K562 (cell line): ENCODE data around the gene TWSG1. TPM values are rescaled to one million over a fixed set of nuclear protein-coding genes. Genes with fewer than 3 reads are reported as not detected.

Experiments used
- ATF7 ChIP-seq: fragments of 450-650 bp; IDR thresholded peaks from 2 replicates; pipeline ENCODE4 v1.7.1; 2014; ENCODE audit warnings: mild to moderate bottlenecking, moderate library complexity
- CTCFL ChIP-seq: IDR thresholded peaks from 2 replicates; pipeline ENCODE4 v1.6.1; 2011; ENCODE audit warnings: borderline replicate concordance, low read depth, mild to moderate bottlenecking, moderate library complexity, low read length; ENCODE audit not compliant: insufficient read depth, poor library complexity, severe bottlenecking
- E2F1 ChIP-seq: sonication (generic); formaldehyde crosslinking; IDR thresholded peaks from 2 replicates; pipeline ENCODE4 v1.8.1; 2023; ENCODE audit warnings: mild to moderate bottlenecking, missing genetic modification reagents, moderate library complexity
- PHF20 ChIP-seq: fragments of 450-650 bp; IDR thresholded peaks from 2 replicates; pipeline ENCODE4 v1.6.1; 2018; ENCODE audit not compliant: partially characterized antibody
- REST ChIP-seq, 2 experiments: fragments of 450-650 bp; formaldehyde crosslinking in 1 of 2; IDR thresholded peaks; 2 replicates each; pipeline versions ENCODE4 v1.4.0 to v1.6.1; 2014 to 2020; ENCODE audit warnings: mild to moderate bottlenecking in 2 of 2, borderline replicate concordance in 1 of 2, low read depth in 1 of 2
- ZNF764 ChIP-seq: fragments of 250-450 bp; sonication (Bioruptor Pico); IDR thresholded peaks from 2 replicates; pipeline ENCODE4 v1.4.0; 2020; ENCODE audit warnings: low read depth, mild to moderate bottlenecking, moderate library complexity
- polyA plus RNA-seq, 8 experiments: library from polyadenylated mRNA; depleted of rRNA in 4 of 8; stranded (reverse) in 5 of 8; unstranded in 3 of 8; fragments of >200 nt; fragmentation: Nextera tagmentation in 2 of 8; fragmentation: Illumina TruSeq in 1 of 8; extraction: Ambion mirVana in 2 of 8; extraction: Trizol in 1 of 8; gene quantifications; 2 replicates each; pipeline versions ENCODE4 v1.2.1 to v1.2.3, GENCODE V29; 2011 to 2014; ENCODE audit warnings: inconsistent platforms in 1 of 8, missing spikeins in 1 of 8
- total RNA-seq, 7 experiments: library from RNA; depleted of rRNA in 6 of 7; stranded (reverse); fragments of >200 nt in 6 of 7; fragmentation: Illumina TruSeq in 2 of 7; extraction: Trizol in 2 of 7; gene quantifications; 2 replicates each; pipeline versions ENCODE4 v1.2.1 to v1.2.3, GENCODE V29; 2011 to 2021; ENCODE audit warnings: low replicate concordance in 1 of 7
- TF ChIP-seq, protein P1 (sequence below): IDR thresholded peaks from 3 replicates; pipeline ENCODE4 v1.6.1; 2011; ENCODE audit warnings: borderline replicate concordance, mild to moderate bottlenecking; ENCODE audit not compliant: insufficient read length, insufficient read depth
- TF ChIP-seq, protein P2 (sequence below): sonication (generic); IDR thresholded peaks from 2 replicates; pipeline ENCODE4 v1.6.1; 2016

Gene TWSG1
- total and polyA plus RNA-seq, 9 of the 15 experiments (the other 6 are each of a cell fraction or from before 2014, with no cell fraction given) = 10.4 to 37.2 (median 25.1) TPM

GRCh38 chr18:9334973-9335696 lies 562 bp downstream of the TWSG1 start (continued):
- no peak for TF ChIP-seq REST (IDR thresholded peaks at IDR 0.05; ENCODE audit: borderline replicate concordance)
- TF ChIP-seq REST (CRISPR knock-in tag; IDR thresholded peaks at IDR 0.05; ENCODE audit: low read depth) = 0 out of 2 replicates have a peak, but pooled peaks have one; percentile 71
- peak; percentile 90 for TF ChIP-seq CTCFL
- TF ChIP-seq, protein P1, sequence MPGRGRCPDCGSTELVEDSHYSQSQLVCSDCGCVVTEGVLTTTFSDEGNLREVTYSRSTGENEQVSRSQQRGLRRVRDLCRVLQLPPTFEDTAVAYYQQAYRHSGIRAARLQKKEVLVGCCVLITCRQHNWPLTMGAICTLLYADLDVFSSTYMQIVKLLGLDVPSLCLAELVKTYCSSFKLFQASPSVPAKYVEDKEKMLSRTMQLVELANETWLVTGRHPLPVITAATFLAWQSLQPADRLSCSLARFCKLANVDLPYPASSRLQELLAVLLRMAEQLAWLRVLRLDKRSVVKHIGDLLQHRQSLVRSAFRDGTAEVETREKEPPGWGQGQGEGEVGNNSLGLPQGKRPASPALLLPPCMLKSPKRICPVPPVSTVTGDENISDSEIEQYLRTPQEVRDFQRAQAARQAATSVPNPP = no peak
- no peak for TF ChIP-seq ZNF764 (CRISPR knock-in tag)
- TF ChIP-seq, protein P2, sequence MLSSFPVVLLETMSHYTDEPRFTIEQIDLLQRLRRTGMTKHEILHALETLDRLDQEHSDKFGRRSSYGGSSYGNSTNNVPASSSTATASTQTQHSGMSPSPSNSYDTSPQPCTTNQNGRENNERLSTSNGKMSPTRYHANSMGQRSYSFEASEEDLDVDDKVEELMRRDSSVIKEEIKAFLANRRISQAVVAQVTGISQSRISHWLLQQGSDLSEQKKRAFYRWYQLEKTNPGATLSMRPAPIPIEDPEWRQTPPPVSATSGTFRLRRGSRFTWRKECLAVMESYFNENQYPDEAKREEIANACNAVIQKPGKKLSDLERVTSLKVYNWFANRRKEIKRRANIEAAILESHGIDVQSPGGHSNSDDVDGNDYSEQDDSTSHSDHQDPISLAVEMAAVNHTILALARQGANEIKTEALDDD = peak; percentile 66
- TF ChIP-seq PHF20 = no peak
- TF ChIP-seq E2F1 (CRISPR knock-in tag) = peak; percentile 49; the same call in 1 of the 2 replicates
- peak; percentile 41; the same call in 1 of the 2 replicates for TF ChIP-seq ATF7
